ENCODE data around the gene DECR2. TPM values are rescaled to one million over a fixed set of nuclear protein-coding genes. Genes with fewer than 3 reads are reported as not detected.

The DECR2 gene
- polyA plus RNA-seq, 3 donors = 5.7 to 12.8 (median 8.7) TPM

DNA sequence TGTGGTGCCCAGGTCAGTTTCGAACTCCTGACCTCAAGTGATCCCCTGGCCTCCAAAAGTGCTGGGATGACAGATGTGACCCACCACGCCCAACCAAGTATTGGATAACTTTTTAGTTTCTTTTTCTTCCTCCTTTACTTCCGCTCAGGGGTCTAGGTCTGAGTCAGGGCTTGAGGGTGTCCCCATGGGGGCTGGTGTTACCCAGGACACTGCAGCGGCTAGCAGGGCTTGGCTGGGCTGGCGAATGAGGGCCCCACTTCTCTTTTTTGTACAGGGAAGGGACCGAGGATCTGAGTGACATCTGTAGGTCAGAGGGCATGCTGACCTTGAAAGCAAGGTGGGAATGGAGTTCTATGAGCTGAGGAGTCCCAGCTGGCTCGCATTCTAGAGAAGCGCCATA, 48.7 kb downstream of the DECR2 start:
- H3K4me3 Mint-ChIP-seq = no peak overlapping the region
- peaks cover 10% of the 10 kb centered on the region for H3K4me1 Mint-ChIP-seq
- no peak overlapping the region for H3K9ac ChIP-seq (ENCODE audit: insufficient read depth, low read length, poor library complexity, severe bottlenecking)
- no peak overlapping the region for H3K27ac ChIP-seq (ENCODE audit: low read depth in 1 of 2, low read length in 2 of 2)
- WGBS (ENCODE audit: insufficient coverage) = 15% methylated on average over 2 of the region's 8 CpGs
- H3K36me3 Mint-ChIP-seq = no peaks in the 10 kb centered on the region
- no peaks in the 10 kb centered on the region for H4K20me1 ChIP-seq (ENCODE audit: insufficient read depth, low read length)
- no peaks in the 10 kb centered on the region for H3K36me3 ChIP-seq (replicated peaks in 1 of 2; ENCODE audit: control insufficient read depth in 1 of 2, insufficient read depth in 2 of 2, low read length in 2 of 2)
- peaks cover 6 to 7% of the 10 kb centered on the region in 2 donors for H3K4me1 ChIP-seq (ENCODE audit: control insufficient read depth in 1 of 2, insufficient read depth in 2 of 2, low read length in 2 of 2)
- H2AFZ ChIP-seq (ENCODE audit: insufficient read depth, low read depth, low read length, poor library complexity, severe bottlenecking) = no peak overlapping the region
- no peaks in the 10 kb centered on the region for H3K9me3 ChIP-seq (replicated peaks in 1 of 2; ENCODE audit: control insufficient read depth in 1 of 2, insufficient read depth in 1 of 2, low read length in 2 of 2)
- H3K27me3 ChIP-seq (ENCODE audit: control insufficient read depth in 2 of 2, insufficient read depth in 2 of 2, low read length in 2 of 2) = no peaks in the 10 kb centered on the region
- no peak overlapping the region for H3K4me2 ChIP-seq (replicated peaks; ENCODE audit: extremely low read depth, low read length, poor library complexity, severe bottlenecking)
- no peak overlapping the region for H3K4me3 ChIP-seq (replicated peaks in 1 of 3; ENCODE audit: low read depth in 2 of 3, low read length in 3 of 3)
- TF ChIP-seq CTCF (IDR thresholded peaks at IDR 0.05) = no peak
- H3K9me3 Mint-ChIP-seq = peaks cover 0 to 2% (median 0%) of the 10 kb centered on the region in 7 donors
- peak in 1 of 3 donors; percentile 25 for DNase-seq
- H3K27ac Mint-ChIP-seq = peak overlapping the region in 3 of 7 donors; percentile 15 to 56 (median 46)
- intact Hi-C loops (cut with micrococcal nuclease) = no loop called here
- no peaks in the 10 kb centered on the region for H3K79me2 ChIP-seq (ENCODE audit: insufficient read depth, low read length)
- H3K27me3 Mint-ChIP-seq (ENCODE audit: low read depth in 3 of 3) = peaks cover 0 to 2% (median 2%) of the 10 kb centered on the region in 3 donors

DNA sequence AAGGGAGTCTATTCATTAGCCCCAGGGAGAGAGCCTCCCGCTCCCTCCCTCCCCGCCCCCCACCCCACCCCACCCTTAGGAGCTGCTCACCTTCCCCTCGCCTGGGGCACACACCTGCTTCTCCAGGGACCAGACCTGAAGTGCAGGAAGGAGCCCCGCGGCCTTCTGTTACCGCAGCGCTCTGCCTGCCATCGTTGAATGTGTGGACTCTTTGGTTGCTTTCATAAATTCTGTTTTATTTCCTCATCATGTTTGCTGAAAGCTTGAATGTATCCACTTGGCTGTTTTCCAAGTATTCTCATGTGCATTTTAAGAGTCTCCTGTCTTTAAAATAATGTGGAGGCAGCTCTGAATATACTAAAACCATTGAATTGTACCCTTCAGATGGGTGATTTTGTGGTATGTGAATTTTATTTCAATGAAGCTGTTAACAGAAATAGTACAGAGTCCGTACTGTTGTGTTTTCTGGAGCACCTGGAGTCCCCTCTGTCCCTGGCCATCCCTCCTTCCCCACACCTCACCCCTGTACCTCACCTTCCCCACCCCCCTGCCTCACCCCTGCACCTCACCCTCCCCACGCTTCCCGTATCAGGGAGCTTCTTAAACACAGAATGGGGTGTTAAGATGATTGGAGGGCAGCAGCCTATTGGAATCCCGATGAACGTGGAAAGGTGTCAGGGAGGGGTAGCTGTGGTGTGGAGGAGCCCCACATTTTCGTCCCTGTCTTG, 49.3 kb downstream of the DECR2 start:
- Histone ChIP-seq H3K36me3 (replicated peaks in 1 of 2; ENCODE audit: control insufficient read depth in 1 of 2, insufficient read depth in 2 of 2, low read length in 2 of 2) (no peaks in the 10 kb centered on the region), H2AFZ (ENCODE audit: insufficient read depth, low read depth, low read length, poor library complexity, severe bottlenecking) (no peak overlapping the region), H3K4me1 (ENCODE audit: control insufficient read depth in 1 of 2, insufficient read depth in 2 of 2, low read length in 2 of 2) (peaks cover 6 to 7% of the 10 kb centered on the region in 2 donors), H3K27me3 (ENCODE audit: control insufficient read depth in 2 of 2, insufficient read depth in 2 of 2, low read length in 2 of 2) (no peaks in the 10 kb centered on the region), H3K79me2 (ENCODE audit: insufficient read depth, low read length) (no peaks in the 10 kb centered on the region), H3K9me3 (replicated peaks in 1 of 2; ENCODE audit: control insufficient read depth in 1 of 2, insufficient read depth in 1 of 2, low read length in 2 of 2) (no peaks in the 10 kb centered on the region), H3K4me2 (replicated peaks; ENCODE audit: extremely low read depth, low read length, poor library complexity, severe bottlenecking) (no peak overlapping the region), H3K4me3 (replicated peaks in 1 of 3; ENCODE audit: low read depth in 2 of 3, low read length in 3 of 3) (no peak overlapping the region), H3K27ac (ENCODE audit: low read depth in 1 of 2, low read length in 2 of 2) (no peak overlapping the region), H4K20me1 (ENCODE audit: insufficient read depth, low read length) (no peaks in the 10 kb centered on the region), H3K9ac (ENCODE audit: insufficient read depth, low read length, poor library complexity, severe bottlenecking) (no peak overlapping the region)
- H3K27me3 Mint-ChIP-seq (ENCODE audit: low read depth in 3 of 3) = peaks cover 0 to 2% (median 2%) of the 10 kb centered on the region in 3 donors
- WGBS (ENCODE audit: insufficient coverage) = 85% methylated on average over 4 of the region's 14 CpGs
- DNase-seq = no peak
- peaks cover 0 to 2% (median 0%) of the 10 kb centered on the region in 7 donors for H3K9me3 Mint-ChIP-seq
- peak overlapping the region in 1 of 7 donors; percentile 15 for H3K27ac Mint-ChIP-seq
- peaks cover 10% of the 10 kb centered on the region for H3K4me1 Mint-ChIP-seq
- no peaks in the 10 kb centered on the region for H3K36me3 Mint-ChIP-seq
- intact Hi-C loops (cut with micrococcal nuclease) = no loop called here
- TF ChIP-seq CTCF (IDR thresholded peaks at IDR 0.05) = no peak
- H3K4me3 Mint-ChIP-seq = no peak overlapping the region
